Thoracic aorta (tissue), 2 donors: ENCODE data around the gene MZF1. TPM values are rescaled to one million over a fixed set of nuclear protein-coding genes. Genes with fewer than 3 reads are reported as not detected.

Source experiments
- ATAC-seq: fragments of 150-250 bp; one replicate; pipeline ENCODE4 v1.8.0; 2017; ENCODE audit warnings: low read depth; ENCODE audit not compliant: insufficient number of reproducible peaks, low FRiP score
- DNase-seq: peaks from one replicate; pipeline ENCODE4 v3.0.0-alpha.2; 2020; ENCODE audit warnings: low spot score
- H3K27ac ChIP-seq, 2 donors: fragments of 200-600 bp; sonication (generic); 1 replicate in 1 of 2; 2 replicates in 1 of 2; pipeline ENCODE4 v1.5.1; 2016; ENCODE audit warnings: mild to moderate bottlenecking in 2 of 2, moderate library complexity in 2 of 2
- H3K27me3 ChIP-seq: fragments of 200-600 bp; sonication (generic); replicated peaks from 2 replicates; pipeline ENCODE4 v1.6.0; 2016; ENCODE audit warnings: mild to moderate bottlenecking; ENCODE audit not compliant: insufficient read depth
- H3K36me3 ChIP-seq: fragments of 200-600 bp; sonication (generic); one replicate; pipeline ENCODE4 v1.5.1; 2016
- H3K4me1 ChIP-seq, 2 donors: fragments of 200-600 bp; sonication (generic); 1 replicate in 1 of 2; 2 replicates in 1 of 2; pipeline versions ENCODE4 v1.5.1 to v1.6.0; 2016; ENCODE audit warnings: low read depth in 2 of 2, mild to moderate bottlenecking in 1 of 2; ENCODE audit not compliant: control insufficient read depth in 1 of 2
- H3K4me3 ChIP-seq: fragments of 200-600 bp; sonication (generic); 2 replicates; pipeline ENCODE4 v1.5.1; 2016; ENCODE audit warnings: mild to moderate bottlenecking
- H3K9me3 ChIP-seq: fragments of 200-600 bp; sonication (generic); 2 replicates; pipeline ENCODE4 v1.5.1; 2016
- total RNA-seq, 2 donors: library from RNA; depleted of rRNA; stranded (reverse); fragments of >200 nt; gene quantifications; one replicate each; pipeline versions ENCODE4 v1.1.0 to v1.2.3, GENCODE V29; 2016
- TF ChIP-seq, protein P1 (sequence below): fragments of 200-600 bp; sonication (generic); IDR thresholded peaks from one replicate; pipeline ENCODE4 v1.5.1; 2019; ENCODE audit warnings: antibody characterized with exemption

MZF1 gene
- total RNA-seq, 2 donors from 2014 or later, result 44.9 to 46.8 TPM

DNA sequence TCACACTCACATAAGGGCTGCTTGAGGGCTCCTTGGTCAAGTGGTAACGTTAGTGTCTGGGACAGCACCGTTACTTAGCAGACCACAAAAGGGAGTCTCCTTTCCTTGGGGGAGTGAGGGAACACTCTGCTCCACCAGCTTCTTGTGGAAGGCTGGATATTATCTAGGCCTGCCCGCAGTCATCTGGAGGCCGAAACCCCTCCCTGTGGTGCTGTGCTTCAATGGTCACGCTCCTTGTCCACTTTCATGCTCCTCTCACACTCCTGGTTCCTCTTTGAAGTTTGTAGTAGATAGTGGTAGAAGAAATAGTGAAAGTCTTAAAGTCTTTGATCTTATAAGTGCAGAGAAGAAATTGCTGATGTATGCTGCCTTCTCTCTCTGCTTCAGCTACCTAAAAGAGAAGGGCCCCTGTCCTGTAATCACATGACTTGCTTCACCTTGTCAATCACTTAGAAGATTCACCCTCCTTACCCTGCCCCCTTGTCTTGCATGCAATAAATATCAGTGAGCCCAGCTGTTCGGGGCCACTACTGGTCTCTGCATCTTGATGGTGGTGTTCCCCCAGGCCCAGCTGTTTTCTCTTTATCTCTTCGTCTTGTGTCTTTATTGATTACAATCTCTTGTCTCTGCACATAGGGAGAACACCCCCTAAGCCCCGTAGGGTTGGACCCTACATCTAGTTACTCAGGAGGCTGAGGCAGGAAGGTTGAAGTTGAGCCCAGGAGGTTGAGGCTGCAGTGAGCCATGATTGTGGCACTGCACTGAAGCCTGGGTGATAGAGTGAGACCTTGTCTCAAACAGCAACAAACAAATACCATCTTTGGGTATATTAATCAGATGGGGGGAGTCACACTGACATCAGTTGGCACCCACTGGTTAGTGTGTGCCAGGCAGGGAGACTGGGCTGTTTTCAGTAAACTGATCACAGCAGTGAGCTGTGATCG, 11.6 kb upstream of the MZF1 start:
- ATAC-seq (no peak), DNase-seq (no peak)
- H3K9me3 ChIP-seq, result no peaks in the 10 kb centered on the region
- H3K4me1 ChIP-seq, result peaks cover 0 to 6% of the 10 kb centered on the region in 2 donors
- H3K27me3 ChIP-seq, result no peaks in the 10 kb centered on the region
- H3K27ac ChIP-seq, result no peak overlapping the region
- peaks cover 16% of the 10 kb centered on the region for H3K36me3 ChIP-seq
- TF ChIP-seq, protein P1, sequence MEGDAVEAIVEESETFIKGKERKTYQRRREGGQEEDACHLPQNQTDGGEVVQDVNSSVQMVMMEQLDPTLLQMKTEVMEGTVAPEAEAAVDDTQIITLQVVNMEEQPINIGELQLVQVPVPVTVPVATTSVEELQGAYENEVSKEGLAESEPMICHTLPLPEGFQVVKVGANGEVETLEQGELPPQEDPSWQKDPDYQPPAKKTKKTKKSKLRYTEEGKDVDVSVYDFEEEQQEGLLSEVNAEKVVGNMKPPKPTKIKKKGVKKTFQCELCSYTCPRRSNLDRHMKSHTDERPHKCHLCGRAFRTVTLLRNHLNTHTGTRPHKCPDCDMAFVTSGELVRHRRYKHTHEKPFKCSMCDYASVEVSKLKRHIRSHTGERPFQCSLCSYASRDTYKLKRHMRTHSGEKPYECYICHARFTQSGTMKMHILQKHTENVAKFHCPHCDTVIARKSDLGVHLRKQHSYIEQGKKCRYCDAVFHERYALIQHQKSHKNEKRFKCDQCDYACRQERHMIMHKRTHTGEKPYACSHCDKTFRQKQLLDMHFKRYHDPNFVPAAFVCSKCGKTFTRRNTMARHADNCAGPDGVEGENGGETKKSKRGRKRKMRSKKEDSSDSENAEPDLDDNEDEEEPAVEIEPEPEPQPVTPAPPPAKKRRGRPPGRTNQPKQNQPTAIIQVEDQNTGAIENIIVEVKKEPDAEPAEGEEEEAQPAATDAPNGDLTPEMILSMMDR, result no peak
- H3K4me3 ChIP-seq, result no peak overlapping the region

DNA sequence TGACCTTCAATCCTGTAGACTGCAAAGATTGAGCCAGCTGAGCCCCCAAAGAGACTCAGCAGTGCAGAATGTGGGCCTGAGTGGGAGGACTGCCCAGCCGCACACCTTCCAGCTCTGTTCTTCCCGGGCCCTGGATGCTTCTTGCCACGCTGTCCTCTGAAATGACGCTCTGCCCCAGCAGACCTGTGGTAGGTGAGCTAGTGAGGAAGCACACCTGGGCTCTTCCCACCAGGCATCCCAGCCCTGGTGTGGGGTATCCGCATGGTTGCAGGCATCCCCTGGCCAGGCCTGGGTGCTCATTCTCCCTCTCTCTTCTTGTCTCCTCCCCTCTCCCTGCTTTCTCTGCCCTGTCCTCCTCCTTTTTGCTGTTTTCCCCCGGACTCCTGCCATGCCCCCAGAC, 9.8 kb upstream of the MZF1 start:
- Histone ChIP-seq H3K9me3 (no peaks in the 10 kb centered on the region), H3K4me1 (peaks cover 0 to 6% of the 10 kb centered on the region in 2 donors), H3K36me3 (peaks cover 16% of the 10 kb centered on the region), H3K27me3 (no peaks in the 10 kb centered on the region), H3K4me3 (no peak overlapping the region), H3K27ac (no peak overlapping the region)
- DNase-seq (no peak), ATAC-seq (no peak)
- TF ChIP-seq, protein P1, result no peak

DNA sequence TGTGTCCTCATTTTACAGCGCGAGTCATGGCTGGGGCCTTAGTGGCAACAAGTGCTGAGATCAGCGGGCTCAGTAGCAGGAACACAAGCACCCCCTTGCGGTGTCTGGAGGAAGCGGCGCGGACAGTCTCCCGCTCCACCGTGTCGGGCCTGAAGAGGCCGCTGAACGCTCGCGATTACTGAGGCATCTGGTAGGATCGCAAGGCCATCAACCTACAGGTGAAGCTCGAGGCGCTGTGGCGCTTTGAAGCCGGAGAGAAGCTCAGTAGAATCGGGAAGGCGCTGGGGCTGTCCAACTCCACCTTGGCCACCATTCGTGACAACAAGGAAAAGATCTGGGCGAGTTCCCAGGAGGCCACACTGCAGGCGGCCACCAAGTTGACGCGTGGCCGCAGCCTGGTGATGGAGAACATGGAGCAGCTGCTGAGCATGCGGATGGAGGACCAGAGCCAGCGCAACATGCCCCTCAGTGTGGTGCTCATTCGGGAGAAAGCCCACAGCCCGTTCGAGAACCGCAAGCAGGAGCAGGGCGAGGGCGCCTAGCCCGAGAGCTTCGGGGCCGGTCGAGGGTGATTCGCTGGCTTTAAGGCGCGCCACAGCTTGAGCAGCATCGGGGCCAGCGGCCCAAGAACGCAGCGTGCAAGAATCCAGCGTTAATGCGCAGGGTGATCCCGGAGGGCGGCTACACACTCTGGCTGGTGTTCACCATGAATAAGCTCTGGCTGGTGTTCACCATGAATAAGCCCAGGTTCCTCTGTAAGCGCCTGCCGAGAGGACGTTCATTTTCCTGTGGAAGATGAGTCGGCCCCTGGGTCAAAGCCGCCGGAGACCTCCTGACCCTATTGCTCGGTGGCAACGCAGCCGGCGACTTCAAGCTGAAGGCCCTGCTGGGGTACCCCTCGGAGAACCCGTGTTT, 8.3 kb upstream of the MZF1 start:
- no peaks in the 10 kb centered on the region for H3K9me3 ChIP-seq
- DNase-seq (peak; percentile 45), ATAC-seq (peak; percentile 74)
- TF ChIP-seq, protein P1, result peak; percentile 89
- peaks cover 0 to 10% of the 10 kb centered on the region in 2 donors for H3K4me1 ChIP-seq
- H3K36me3 ChIP-seq, result peaks cover 16% of the 10 kb centered on the region
- peak overlapping the region; percentile 27 to 52 for H3K27ac ChIP-seq
- H3K4me3 ChIP-seq, result no peak overlapping the region
- no peaks in the 10 kb centered on the region for H3K27me3 ChIP-seq

DNA sequence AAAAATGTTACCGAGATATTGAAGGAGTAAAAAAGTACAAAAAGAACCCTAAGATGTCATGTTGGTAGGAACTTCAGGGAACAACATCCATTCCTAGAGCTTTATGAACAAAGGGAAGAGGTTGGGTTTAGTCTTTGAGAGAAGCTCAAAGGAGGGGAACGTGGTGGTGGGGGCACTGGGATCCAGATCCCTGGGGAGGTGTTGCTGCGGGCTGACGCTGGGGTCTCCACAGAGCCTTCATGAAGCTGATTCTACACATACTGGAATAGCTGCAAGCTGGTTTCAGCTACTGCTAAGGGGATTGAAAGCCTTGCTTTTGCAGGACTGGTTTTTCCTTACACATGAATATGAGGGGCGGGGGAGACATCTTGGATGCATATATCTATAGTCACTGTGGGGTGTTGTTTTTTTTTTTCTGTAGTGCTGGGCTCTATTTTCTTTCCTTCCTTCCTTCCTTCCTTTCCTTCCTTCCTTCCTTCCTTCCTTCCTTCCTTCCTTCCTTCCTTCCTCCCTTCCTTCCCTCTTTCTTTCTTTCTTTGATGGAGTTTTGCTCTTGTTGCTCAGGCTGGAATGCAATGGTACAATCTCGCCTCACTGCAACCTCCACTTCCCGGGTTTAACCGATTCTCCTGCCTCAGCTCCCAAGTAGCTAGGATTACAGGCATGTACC, 6.5 kb upstream of the MZF1 start:
- TF ChIP-seq, protein P1, result no peak
- Histone ChIP-seq H3K9me3 (no peaks in the 10 kb centered on the region), H3K27ac (no peak overlapping the region), H3K27me3 (no peaks in the 10 kb centered on the region), H3K36me3 (peaks cover 11% of the 10 kb centered on the region), H3K4me3 (no peak overlapping the region), H3K4me1 (peaks cover 2 to 10% of the 10 kb centered on the region in 2 donors)
- no peak for ATAC-seq
- no peak for DNase-seq
